ENCODE data around the gene TARS2. TPM values are rescaled to one million over a fixed set of nuclear protein-coding genes. Genes with fewer than 3 reads are reported as not detected.

TARS2 gene
- total RNA-seq, 2 experiments from 2014 or later: 42.0 to 55.3 TPM

DNA sequence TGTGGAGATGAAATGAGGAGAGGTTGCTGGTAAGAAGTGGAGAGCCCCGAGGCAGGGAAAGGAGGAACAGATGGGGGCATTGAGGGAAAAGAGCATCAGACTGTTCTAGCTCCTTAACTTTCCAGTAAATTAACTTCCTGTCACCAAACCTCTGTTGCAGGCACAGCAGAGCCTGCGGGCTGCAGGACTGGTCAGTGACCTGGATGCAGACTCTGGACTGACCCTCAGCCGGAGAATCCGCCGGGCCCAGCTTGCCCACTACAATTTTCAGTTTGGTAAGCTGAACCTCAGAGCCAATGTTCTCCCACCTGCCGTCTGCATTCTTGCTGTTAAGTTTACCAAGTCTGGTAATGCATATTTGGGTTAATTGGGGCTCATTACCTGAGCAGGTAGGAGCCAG, 18.2 kb downstream of the TARS2 start:
- Histone ChIP-seq H3K4me1 (ENCODE audit: insufficient read depth, low read length, poor library complexity, severe bottlenecking) (peaks cover 5% of the 10 kb centered on the region), H3K9me3 (ENCODE audit: low read length) (no peaks in the 10 kb centered on the region), H3K4me3 (ENCODE audit: low read depth, low read length, poor library complexity, severe bottlenecking) (no peak overlapping the region), H3K27ac (ENCODE audit: low read depth, low read length, poor library complexity, severe bottlenecking) (no peak overlapping the region), H3K36me3 (ENCODE audit: insufficient read depth, low read length) (peaks cover 51% of the 10 kb centered on the region; the same call in 1 of the 2 replicates), H4K20me1 (ENCODE audit: insufficient read depth, low read length) (no peaks in the 10 kb centered on the region), H3K9me2 (ENCODE audit: insufficient read depth, low read length) (no peaks in the 10 kb centered on the region), H2AFZ (ENCODE audit: low read length) (no peak overlapping the region), H3K79me2 (ENCODE audit: insufficient read depth, low read depth, low read length) (no peaks in the 10 kb centered on the region), H3K4me2 (ENCODE audit: low read length) (no peak overlapping the region)
- ChIA-PET CTCF (ENCODE audit: unreplicated experiment) (no interaction called here), POLR2A (no interaction called here)
- TF ChIP-seq EZH2phosphoT487 (IDR thresholded peaks at IDR 0.05; ENCODE audit: borderline replicate concordance, low read depth, low read length): no peak
- no peak for TF ChIP-seq CTCF (conservative IDR thresholded peaks at IDR 0.05; ENCODE audit: low read length)
- BruUV-seq (replicated peaks): no TSS peak
- DNase-seq (ENCODE audit: low spot score): no peak
- intact Hi-C loops (cut with micrococcal nuclease; ENCODE audit: unreplicated experiment): no loop called here

DNA sequence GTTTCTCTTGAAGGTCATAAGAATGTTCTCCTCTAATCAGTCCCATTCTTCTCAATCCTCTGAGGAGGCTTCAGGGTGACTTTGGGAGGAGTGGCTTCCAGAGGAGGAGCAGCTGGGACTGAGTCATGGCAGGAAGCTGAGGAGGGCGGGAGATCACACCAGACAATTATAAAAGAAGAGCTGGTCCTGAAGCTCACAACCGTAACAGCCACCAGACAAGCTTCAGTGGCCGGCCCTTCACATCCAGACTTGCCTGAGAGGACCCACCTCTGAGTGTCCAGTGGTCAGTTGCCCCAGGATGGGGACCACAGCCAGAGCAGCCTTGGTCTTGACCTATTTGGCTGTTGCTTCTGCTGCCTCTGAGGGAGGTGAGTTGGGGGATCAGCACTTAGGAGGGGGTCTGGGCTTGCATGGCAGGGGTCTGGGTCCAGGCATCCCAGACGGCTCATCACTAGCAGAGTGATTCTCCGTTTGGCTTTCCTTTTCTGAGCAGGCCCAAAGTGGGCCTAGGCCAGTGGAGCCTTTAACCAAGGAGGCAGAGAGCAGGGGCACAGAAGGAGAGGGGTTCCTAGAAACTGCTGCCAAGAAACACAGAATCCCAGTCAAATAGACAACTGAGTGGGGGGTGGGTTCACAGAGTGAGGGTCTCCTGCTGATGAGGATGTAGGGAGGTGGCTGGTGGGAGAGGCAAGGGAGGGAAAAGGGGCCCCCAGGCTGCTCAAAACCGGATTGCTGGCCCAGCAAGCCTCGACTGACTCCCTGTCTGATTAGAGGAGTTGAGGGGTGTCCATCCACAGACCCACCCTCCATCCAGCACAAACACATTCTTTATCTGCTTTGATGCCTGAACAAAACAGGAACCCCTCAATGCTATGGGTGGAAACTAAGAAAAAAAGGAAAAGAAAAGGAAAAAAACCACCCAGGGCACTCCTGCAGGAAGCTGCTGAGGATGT, 21.0 kb downstream of the TARS2 start, which contains the start of gene ECM1:
Gene ECM1, plus strand, starts transcription at position 198 of the 953 bp plus-strand sequence. Its CDS starts 101 bp downstream, at position 299.
- H4K20me1 ChIP-seq (ENCODE audit: insufficient read depth, low read length): no peaks in the 10 kb centered on the region
- H3K9me3 ChIP-seq (ENCODE audit: low read length): no peaks in the 10 kb centered on the region
- H3K36me3 ChIP-seq (ENCODE audit: insufficient read depth, low read length): peaks cover 39% of the 10 kb centered on the region; the same call in 1 of the 2 replicates
- no peak within 1 kb of the TSS for H3K4me2 ChIP-seq (ENCODE audit: low read length)
- peaks cover 9% of the 10 kb centered on the region for H3K4me1 ChIP-seq (ENCODE audit: insufficient read depth, low read length, poor library complexity, severe bottlenecking)
- no peaks in the 10 kb centered on the region for H3K79me2 ChIP-seq (ENCODE audit: insufficient read depth, low read depth, low read length)
- no peak for DNase-seq (ENCODE audit: low spot score)
- TF ChIP-seq EZH2phosphoT487 (IDR thresholded peaks at IDR 0.05; ENCODE audit: borderline replicate concordance, low read depth, low read length) (no peak), CTCF (conservative IDR thresholded peaks at IDR 0.05; ENCODE audit: low read length) (no peak)
- POLR2A ChIA-PET: interaction anchor here (0.6 kb wide), 2 partner anchors 83 to 734 kb away, joined by 3 read pairs; no protein-coding TSS in a partner anchor
- H3K4me3 ChIP-seq (ENCODE audit: low read depth, low read length, poor library complexity, severe bottlenecking): no peak within 1 kb of the TSS
- H3K27ac ChIP-seq (ENCODE audit: low read depth, low read length, poor library complexity, severe bottlenecking): no peak within 1 kb of the TSS
- intact Hi-C loops (cut with micrococcal nuclease; ENCODE audit: unreplicated experiment): no loop called here
- no peaks in the 10 kb centered on the region for H3K9me2 ChIP-seq (ENCODE audit: insufficient read depth, low read length)
- no TSS peak for BruUV-seq (replicated peaks)
- no peak within 1 kb of the TSS for H2AFZ ChIP-seq (ENCODE audit: low read length)
- CTCF ChIA-PET (ENCODE audit: unreplicated experiment): no interaction called here

DNA sequence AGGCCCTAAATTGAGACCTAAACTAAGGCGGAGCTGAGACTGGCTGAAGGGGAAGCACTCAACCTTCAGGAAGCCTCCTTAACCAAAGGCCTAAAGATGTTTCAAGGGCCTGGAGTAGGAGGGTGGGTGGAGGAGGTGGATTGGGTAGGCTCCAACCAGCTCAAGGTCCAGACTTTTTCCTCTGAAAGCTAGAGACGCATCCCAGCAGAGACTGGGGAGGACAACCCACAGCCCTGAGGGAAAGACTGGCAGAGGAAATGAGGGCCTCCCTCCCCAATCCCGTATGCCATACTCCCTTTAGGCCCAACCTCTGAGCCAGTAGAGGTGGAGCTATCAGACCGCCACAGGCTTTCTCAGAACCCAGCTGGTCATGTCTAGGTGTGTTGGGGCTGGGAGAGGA, 21.8 kb downstream of the TARS2 start:
- no peaks in the 10 kb centered on the region for H3K9me3 ChIP-seq (ENCODE audit: low read length)
- no peak overlapping the region for H3K4me3 ChIP-seq (ENCODE audit: low read depth, low read length, poor library complexity, severe bottlenecking)
- no peak for DNase-seq (ENCODE audit: low spot score)
- CTCF ChIA-PET (ENCODE audit: unreplicated experiment): no interaction called here
- intact Hi-C loops (cut with micrococcal nuclease; ENCODE audit: unreplicated experiment): no loop called here
- H3K9me2 ChIP-seq (ENCODE audit: insufficient read depth, low read length): no peaks in the 10 kb centered on the region
- no TSS peak for BruUV-seq (replicated peaks)
- peaks cover 9% of the 10 kb centered on the region for H3K4me1 ChIP-seq (ENCODE audit: insufficient read depth, low read length, poor library complexity, severe bottlenecking)
- no peaks in the 10 kb centered on the region for H3K79me2 ChIP-seq (ENCODE audit: insufficient read depth, low read depth, low read length)
- TF ChIP-seq EZH2phosphoT487 (IDR thresholded peaks at IDR 0.05; ENCODE audit: borderline replicate concordance, low read depth, low read length) (no peak), CTCF (conservative IDR thresholded peaks at IDR 0.05; ENCODE audit: low read length) (no peak)
- no peaks in the 10 kb centered on the region for H4K20me1 ChIP-seq (ENCODE audit: insufficient read depth, low read length)
- no peak overlapping the region for H2AFZ ChIP-seq (ENCODE audit: low read length)
- POLR2A ChIA-PET: no interaction called here
- H3K27ac ChIP-seq (ENCODE audit: low read depth, low read length, poor library complexity, severe bottlenecking): no peak overlapping the region
- H3K4me2 ChIP-seq (ENCODE audit: low read length): no peak overlapping the region
- peaks cover 36% of the 10 kb centered on the region; the same call in 1 of the 2 replicates for H3K36me3 ChIP-seq (ENCODE audit: insufficient read depth, low read length)
